Adrenal gland (tissue), 12 donors: ENCODE results near the gene CTDSP2. TPM values are rescaled to one million over a fixed set of nuclear protein-coding genes. Genes with fewer than 3 reads are reported as not detected.
A peak's percentile ranks its signal among the peaks of the same experiment; 100 is the strongest.
"Not testable (repeated sequence)": the region's sequence is repeated elsewhere in the genome, so short reads cannot be mapped to it uniquely, and the experiment has no call there.

Source experiments
- DNase-seq, 7 donors: peaks; one replicate each; pipeline ENCODE4 v3.0.0-alpha.2; 2019 to 2020
- H3K27ac ChIP-seq, 5 donors: fragments of 200-600 bp; sonication (generic) in 4 of 5; 1 replicate in 3 of 5; 2 replicates in 2 of 5; pipeline versions ENCODE4 v1.5.1 to v1.8.0; 2016 to 2020; ENCODE audit warnings: mild to moderate bottlenecking in 1 of 5
- H3K27me3 ChIP-seq: fragments of 200-600 bp; 2 replicates; pipeline ENCODE4 v1.8.0; 2021
- H3K36me3 ChIP-seq, 2 donors: fragments of 200-600 bp; replicated peaks in 1 of 2; 1 replicate in 1 of 2; 2 replicates in 1 of 2; pipeline versions ENCODE4 v1.5.1 to v1.8.0; 2018 to 2022
- H3K4me1 ChIP-seq, 2 donors: fragments of 200-600 bp; replicated peaks in 1 of 2; 1 replicate in 1 of 2; 2 replicates in 1 of 2; pipeline versions ENCODE4 v1.5.1 to v1.8.0; 2018 to 2021
- H3K4me3 ChIP-seq, 4 donors: fragments of 200-600 bp; sonication (generic) in 3 of 4; one replicate each; pipeline ENCODE4 v1.5.1; 2016 to 2018
- H3K9me3 ChIP-seq, 3 donors: fragments of 200-600 bp; sonication (generic) in 1 of 3; replicated peaks in 1 of 3; 1 replicate in 2 of 3; 2 replicates in 1 of 3; pipeline versions ENCODE4 v1.5.1 to v1.8.0; 2016 to 2021
- CTCF ChIP-seq, 6 experiments: fragments of 450-650 bp in 4 of 6; fragments of 200-600 bp in 2 of 6; sonication (generic) in 1 of 6; IDR thresholded peaks; 1 replicate in 5 of 6; 2 replicates in 1 of 6; pipeline versions ENCODE4 v1.5.1 to v1.8.0; 2016 to 2021; ENCODE audit warnings: antibody characterized with exemption in 6 of 6, mild to moderate bottlenecking in 2 of 6, moderate library complexity in 1 of 6
- POLR2A ChIP-seq, 2 donors: fragments of 450-650 bp; IDR thresholded peaks; one replicate each; pipeline ENCODE4 v1.6.1; 2017; ENCODE audit warnings: antibody characterized with exemption in 2 of 2, mild to moderate bottlenecking in 2 of 2, moderate library complexity in 1 of 2
- WGBS, 4 donors: extraction: QIAGEN DNeasy Blood & Tissue Kit in 2 of 4; methylation state at CpG; one replicate each; pipeline versions ENCODE4 v1.1.5 to v1.1.7; 2013 to 2017; 5-methylcytosine and 5-hydroxymethylcytosine counted together
- intact Hi-C, 2 donors: fragments of 100-400 bp; cut with DNase I; formaldehyde crosslinking; loops; one replicate each; pipeline versions ENCODE4 v1.14.1 to v1.15.0; 2022 to 2023
- polyA plus RNA-seq, 3 donors: library from polyadenylated mRNA; stranded (reverse); fragments of 200-250 nt in 2 of 3; fragments of 350-450 nt in 1 of 3; fragmentation: Illumina TruSeq in 1 of 3; extraction: RNeasy Lipid Tissue Mini Kit (QIAGEN cat#74804) in 1 of 3; gene quantifications; one replicate each; pipeline ENCODE4 v1.2.3, GENCODE V29; 2013 to 2014
- total RNA-seq, 9 donors: library from RNA; depleted of rRNA in 4 of 9; stranded (reverse); fragments of >200 nt in 4 of 9; fragments of 120-200 nt in 1 of 9; fragmentation: NEBNext Ultra II Directional in 1 of 9; extraction: Animal tissue kit (Norgen Biotek cat#: 25700) in 1 of 9; gene quantifications; one replicate each; pipeline versions ENCODE4 v1.1.0 to v1.2.4, GENCODE V29; 2013 to 2023
- donor health status: healthy with polysubstance abuse.
- donor health status: Bipolar disorder and iron deficiency.
- donor health status: DM: yes; HTN: yes; CAD: no.
- donor health status: DM: no; HTN: no; CAD: no.
- donor health status: DM: no; HTN: no; CAD: no.
- donor health status: DM: yes; HTN: yes; CAD: no.

CTDSP2 gene
- total and polyA plus RNA-seq, 12 donors = 42.9 to 275 (median 192) TPM

- TF ChIP-seq POLR2A (IDR thresholded peaks at IDR 0.05) = no peak
- no peaks in the 10 kb centered on the region for H3K27me3 ChIP-seq
- intact Hi-C loops = no loop called here
- DNase-seq = peak in 1 of 7 donors; percentile 45
- no peaks in the 10 kb centered on the region for H3K9me3 ChIP-seq
- H3K36me3 ChIP-seq = no peaks in the 10 kb centered on the region
- H3K27ac ChIP-seq = peak overlapping the region; percentile 91 to 97 (median 93)
- H3K4me3 ChIP-seq = peak overlapping the region in 2 of 4 donors; percentile 39 to 57
- whole genome bisulfite sequencing, 4 donors = 20 to 38% (median 28%) methylated on average over 7 to 8 of the region's 8 CpGs
- H3K4me1 ChIP-seq = peaks cover 13 to 17% of the 10 kb centered on the region in 2 donors
Observed at GRCh38 chr12:57864442-57865083, 18.0 kb upstream of the CTDSP2 start.

DNA sequence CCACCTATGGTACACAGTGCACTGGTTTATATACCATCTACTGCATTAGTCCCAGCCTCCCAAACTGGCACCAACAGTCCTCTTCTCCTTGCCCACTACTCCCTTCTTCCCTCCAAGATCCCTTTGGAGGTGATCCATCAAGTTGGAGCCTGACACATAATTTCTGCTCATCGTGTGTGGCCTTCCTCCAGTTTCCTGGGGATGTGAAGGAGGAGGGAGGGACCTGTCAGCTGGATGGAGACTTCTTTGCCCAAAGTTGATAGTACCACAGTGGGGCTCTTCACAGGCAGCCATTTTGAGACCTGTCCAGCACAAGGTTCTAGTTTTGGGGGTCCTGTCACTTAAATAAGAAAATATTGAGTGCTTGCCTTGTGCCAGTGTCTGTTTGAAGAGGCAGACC, 17.1 kb upstream of the CTDSP2 start:
- TF ChIP-seq CTCF (IDR thresholded peaks at IDR 0.05) = no peak
- no peak for TF ChIP-seq POLR2A (IDR thresholded peaks at IDR 0.05)

DNA sequence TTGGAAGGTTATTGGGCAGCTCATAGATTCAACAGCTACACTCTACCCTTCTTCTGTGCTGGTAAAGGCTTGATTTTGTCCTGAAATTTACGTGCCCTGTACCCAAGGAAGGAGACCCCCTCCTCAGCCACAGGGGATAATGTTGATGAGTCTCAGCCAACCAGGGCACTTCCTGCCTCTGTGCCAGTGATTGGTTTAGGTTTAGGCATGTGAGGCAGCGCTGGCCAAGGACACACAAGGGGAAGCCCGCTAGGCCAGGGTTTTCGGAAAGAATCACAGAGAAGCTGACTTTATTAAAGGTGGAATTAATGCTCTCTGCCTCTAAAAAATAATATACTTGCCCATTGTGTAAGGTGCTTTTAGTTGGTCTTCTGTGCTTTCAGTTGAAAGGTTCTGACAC, 15.4 kb upstream of the CTDSP2 start:
- intact Hi-C loops = no loop called here
- no peak overlapping the region for H3K4me3 ChIP-seq
- TF ChIP-seq CTCF (IDR thresholded peaks at IDR 0.05) = no peak
- TF ChIP-seq POLR2A (IDR thresholded peaks at IDR 0.05) = peak in 1 of 2 donors; percentile 7
- peaks cover 13 to 17% of the 10 kb centered on the region in 2 donors for H3K4me1 ChIP-seq
- no peak overlapping the region for H3K27ac ChIP-seq
- peak in 4 of 7 donors; percentile 60 to 70 (median 62) for DNase-seq
- 47 to 62% (median 57%) methylated on average over 3 to 4 of the region's 4 CpGs for WGBS, 4 donors
- no peaks in the 10 kb centered on the region for H3K36me3 ChIP-seq
- no peaks in the 10 kb centered on the region for H3K27me3 ChIP-seq
- no peaks in the 10 kb centered on the region for H3K9me3 ChIP-seq

More for the DNA sequence above, 17.1 kb upstream of the CTDSP2 start:
- no peaks in the 10 kb centered on the region for H3K9me3 ChIP-seq
- no peaks in the 10 kb centered on the region for H3K36me3 ChIP-seq
- no peaks in the 10 kb centered on the region for H3K27me3 ChIP-seq
- peak overlapping the region in 3 of 5 donors; percentile 93 to 96 (median 93) for H3K27ac ChIP-seq
- H3K4me1 ChIP-seq = peaks cover 13 to 17% of the 10 kb centered on the region in 2 donors
- no peak overlapping the region for H3K4me3 ChIP-seq
- intact Hi-C loops = no loop called here
- no peak for DNase-seq
- WGBS, 4 donors = 24 to 38% (median 28%) methylated on average over 1 of the region's 1 CpG

DNA sequence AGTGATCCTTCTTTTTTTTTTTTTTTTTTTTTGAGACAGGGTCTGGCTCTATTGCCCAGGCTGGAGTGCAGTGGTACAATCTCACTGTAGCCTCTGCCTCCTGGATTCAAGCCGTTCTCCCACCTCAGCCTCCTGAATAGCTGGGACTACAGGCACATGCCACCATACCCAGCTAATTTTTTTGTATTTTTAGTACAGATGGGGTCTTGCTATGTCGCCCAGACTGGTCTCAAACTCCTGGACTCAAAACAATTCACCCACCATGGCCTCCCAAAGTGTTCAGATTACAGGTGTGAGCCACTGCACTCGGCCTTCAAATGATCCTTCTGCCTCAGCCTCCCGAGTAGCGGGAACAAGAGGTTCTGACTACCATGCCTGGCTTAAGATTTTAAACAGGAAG, 14.4 kb upstream of the CTDSP2 start:
- H3K27ac ChIP-seq, DNase-seq, H3K4me3 ChIP-seq, intact Hi-C loops, H3K27me3 ChIP-seq, H3K36me3 ChIP-seq, H3K9me3 ChIP-seq: not testable (repeated sequence)
- H3K4me1 ChIP-seq = peaks cover 13 to 15% of the 10 kb centered on the region in 2 donors
- WGBS, 4 donors = 88 to 92% (median 90%) methylated on average over 5 of the region's 5 CpGs

GRCh38 chr12:57859121-57859520, 12.6 kb upstream of the CTDSP2 start:
- no peak for TF ChIP-seq POLR2A (IDR thresholded peaks at IDR 0.05)
- TF ChIP-seq CTCF (IDR thresholded peaks at IDR 0.05) = no peak
- Histone ChIP-seq H3K36me3 (no peaks in the 10 kb centered on the region), H3K27ac (no peak overlapping the region), H3K4me1 (peaks cover 2 to 7% of the 10 kb centered on the region in 2 donors), H3K4me3 (no peak overlapping the region), H3K27me3 (no peaks in the 10 kb centered on the region), H3K9me3 (no peaks in the 10 kb centered on the region)
- WGBS, 4 donors = 90 to 97% (median 95%) methylated on average over 5 of the region's 5 CpGs
- DNase-seq = no peak
- intact Hi-C loops = no loop called here

GRCh38 chr12:57858123-57858522, 11.6 kb upstream of the CTDSP2 start:
- H3K4me3 ChIP-seq, H3K27me3 ChIP-seq, H3K9me3 ChIP-seq, H3K36me3 ChIP-seq, DNase-seq, H3K4me1 ChIP-seq, H3K27ac ChIP-seq, intact Hi-C loops: not testable (repeated sequence)
- 88 to 94% (median 89%) methylated on average over 7 of the region's 7 CpGs for WGBS, 4 donors
